ENCODE data around the gene POFUT2.
A peak's percentile ranks its signal among the peaks of the same experiment; 100 is the strongest.

The POFUT2 gene

GRCh38 chr21:45248893-45249381 lies 38.8 kb downstream of the POFUT2 start:
- no peak for DNase-seq (ENCODE audit: low spot score)

GRCh38 chr21:45248301-45248892 lies 39.3 kb downstream of the POFUT2 start:
- no peak for DNase-seq (ENCODE audit: low spot score)

GRCh38 chr21:45246386-45247320 lies 41.0 kb downstream of the POFUT2 start:
- DNase-seq (ENCODE audit: low spot score) = no peak

GRCh38 chr21:45244799-45245340 lies 42.8 kb downstream of the POFUT2 start:
- no peak for DNase-seq (ENCODE audit: low spot score)

GRCh38 chr21:45243603-45244002 lies 44.1 kb downstream of the POFUT2 start:
- DNase-seq (ENCODE audit: low spot score) = no peak

GRCh38 chr21:45241357-45241756 lies 46.3 kb downstream of the POFUT2 start:
- DNase-seq (ENCODE audit: low spot score) = no peak

GRCh38 chr21:45237401-45237800 lies 50.3 kb downstream of the POFUT2 start:
- no peak for DNase-seq (ENCODE audit: low spot score)

GRCh38 chr21:45236481-45236880 lies 51.2 kb downstream of the POFUT2 start:
- no peak for DNase-seq (ENCODE audit: low spot score)

- no peak for DNase-seq (ENCODE audit: low spot score)
These were observed 52.2 kb downstream of the POFUT2 start for GRCh38 chr21:45235488-45235887.

GRCh38 chr21:45234965-45235364 lies 52.7 kb downstream of the POFUT2 start:
- no peak for DNase-seq (ENCODE audit: low spot score)

- no peak for DNase-seq (ENCODE audit: low spot score)
These were observed 53.6 kb downstream of the POFUT2 start for GRCh38 chr21:45234127-45234526.

- DNase-seq (ENCODE audit: low spot score) = no peak
These were observed 56.0 kb downstream of the POFUT2 start for GRCh38 chr21:45231705-45232104.

- DNase-seq (ENCODE audit: low spot score) = no peak
These were observed 58.9 kb downstream of the POFUT2 start for GRCh38 chr21:45228656-45229240.

GRCh38 chr21:45228171-45228641 lies 59.5 kb downstream of the POFUT2 start:
- peak; percentile 30 for DNase-seq (ENCODE audit: low spot score)

- no peak for DNase-seq (ENCODE audit: low spot score)
These were observed 60.0 kb downstream of the POFUT2 start for GRCh38 chr21:45227735-45228134.

- no peak for DNase-seq (ENCODE audit: low spot score)
These were observed 61.0 kb downstream of the POFUT2 start for GRCh38 chr21:45226540-45227326.

GRCh38 chr21:45225741-45226327 lies 61.9 kb downstream of the POFUT2 start:
- DNase-seq (ENCODE audit: low spot score) = no peak

GRCh38 chr21:45225041-45225740 lies 62.5 kb downstream of the POFUT2 start:
- DNase-seq (ENCODE audit: low spot score) = no peak

- DNase-seq (ENCODE audit: low spot score) = no peak
These were observed 63.3 kb downstream of the POFUT2 start for GRCh38 chr21:45224189-45224938.
